NCI-H446 (cell line): ENCODE data around the gene CCDC152.
"Not testable (repeated sequence)": the region's sequence is repeated elsewhere in the genome, so short reads cannot be mapped to it uniquely, and the experiment has no call there.

Experiments
- DNase-seq, 2 experiments: peaks; one replicate each; lab custom pipeline; 2025; lab: John Stamatoyannopoulos, UW

The CCDC152 gene, protein sequence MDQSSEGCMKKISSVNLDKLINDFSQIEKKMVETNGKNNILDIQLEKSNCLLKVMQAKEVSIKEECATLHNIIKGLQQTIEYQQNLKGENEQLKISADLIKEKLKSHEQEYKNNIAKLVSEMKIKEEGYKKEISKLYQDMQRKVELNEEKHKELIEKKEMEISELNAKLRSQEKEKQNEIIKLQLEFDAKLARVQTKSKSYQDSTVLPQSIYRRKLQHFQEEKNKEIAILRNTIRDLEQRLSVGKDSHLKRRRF

DNA sequence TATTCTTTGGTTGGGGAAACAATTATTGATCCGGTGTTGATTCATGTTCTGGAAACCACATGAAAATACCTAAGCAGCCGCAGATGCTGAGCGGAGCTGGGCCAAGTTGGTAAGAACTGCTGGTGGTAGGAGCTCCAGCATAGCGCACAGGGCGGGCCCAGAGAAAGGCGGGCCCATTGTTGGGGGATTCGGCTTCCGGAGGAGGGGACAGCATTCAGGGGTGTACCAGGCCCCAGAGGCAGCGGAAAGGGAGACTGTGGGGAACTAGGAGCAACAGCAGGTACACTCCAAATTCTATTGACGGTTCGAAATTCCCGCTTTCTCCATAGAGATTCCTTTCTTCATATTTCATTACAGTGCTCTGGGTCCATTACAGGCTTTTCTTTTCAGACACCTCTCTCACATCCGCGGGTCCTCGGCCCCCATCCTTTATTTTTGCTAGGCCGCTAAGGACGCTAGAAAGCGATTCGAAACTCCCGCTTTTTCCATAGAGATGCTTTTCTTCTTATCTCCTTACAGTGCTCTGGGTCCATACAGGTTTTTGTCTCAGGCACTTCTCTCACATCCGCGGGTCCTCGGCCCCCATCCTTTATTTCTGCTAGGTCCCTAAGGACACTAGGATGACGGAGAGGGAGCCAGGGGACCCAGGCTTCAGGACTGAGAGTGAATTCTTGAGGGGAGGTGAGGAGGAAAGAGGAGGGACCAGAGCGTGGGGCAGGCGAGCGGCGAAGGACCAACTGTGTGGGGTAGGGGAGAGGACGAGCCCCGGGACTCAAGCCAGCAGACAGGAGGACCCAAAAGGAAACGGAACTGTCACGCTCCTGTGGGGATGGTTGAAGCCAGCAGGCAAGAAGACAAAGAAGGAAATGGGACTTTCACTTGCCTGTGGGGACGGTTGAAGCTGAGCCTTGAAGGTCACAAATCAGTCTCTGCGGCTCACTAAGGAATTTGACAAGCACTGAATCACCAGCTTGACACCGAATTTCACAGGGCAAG lies at the start of gene CCDC152:
CCDC152 (plus strand) TSS at position 213 of the 996 bp plus-strand sequence. CDS start 2,304 bp downstream, outside the sequence.
- DNase-seq, result peak; percentile 50 to 84

DNA sequence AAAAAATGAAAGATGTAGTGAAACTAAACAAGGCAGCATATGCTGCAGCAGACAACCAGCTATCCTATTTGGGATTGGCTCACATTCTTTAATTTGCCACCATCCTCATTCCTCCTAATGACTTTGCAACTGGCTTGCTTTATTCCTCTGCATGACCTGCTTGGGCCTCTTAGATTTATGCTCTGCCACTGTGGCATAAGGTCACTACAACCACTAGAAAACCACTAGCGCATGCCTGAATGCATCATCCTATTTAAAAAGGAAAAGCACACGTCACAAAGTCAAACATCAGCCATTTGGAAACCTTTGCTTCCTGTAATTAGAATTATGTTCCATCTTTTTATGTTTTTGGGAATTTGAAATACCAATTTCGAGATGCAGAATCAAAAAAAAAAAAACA lies 40.8 kb upstream of the CCDC152 start:
- DNase-seq, result no peak

DNA sequence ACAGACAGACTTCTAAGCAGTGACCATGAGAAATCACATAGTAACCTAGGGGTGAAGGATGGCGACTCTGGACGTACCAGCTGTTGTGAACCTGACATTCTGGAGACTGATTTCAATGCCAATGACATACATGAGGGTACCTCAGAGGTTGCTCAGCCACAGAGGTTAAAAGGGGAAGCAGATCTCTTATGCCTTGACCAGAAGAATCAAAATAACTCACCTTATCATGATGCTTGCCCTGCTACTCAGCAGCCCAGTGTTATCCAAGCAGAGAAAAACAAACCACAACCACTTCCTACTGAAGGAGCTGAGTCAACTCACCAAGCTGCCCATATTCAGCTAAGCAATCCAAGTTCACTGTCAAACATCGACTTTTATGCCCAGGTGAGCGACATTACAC lies 38.0 kb upstream of the CCDC152 start:
- DNase-seq, result no peak

DNA sequence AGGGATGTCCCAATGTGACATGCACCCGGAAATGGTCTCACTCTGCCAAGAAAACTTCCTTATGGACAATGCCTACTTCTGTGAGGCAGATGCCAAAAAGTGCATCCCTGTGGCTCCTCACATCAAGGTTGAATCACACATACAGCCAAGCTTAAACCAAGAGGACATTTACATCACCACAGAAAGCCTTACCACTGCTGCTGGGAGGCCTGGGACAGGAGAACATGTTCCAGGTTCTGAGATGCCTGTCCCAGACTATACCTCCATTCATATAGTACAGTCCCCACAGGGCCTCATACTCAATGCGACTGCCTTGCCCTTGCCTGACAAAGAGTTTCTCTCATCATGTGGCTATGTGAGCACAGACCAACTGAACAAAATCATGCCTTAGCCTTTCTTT lies 37.6 kb upstream of the CCDC152 start:
- DNase-seq, result no peak

DNA sequence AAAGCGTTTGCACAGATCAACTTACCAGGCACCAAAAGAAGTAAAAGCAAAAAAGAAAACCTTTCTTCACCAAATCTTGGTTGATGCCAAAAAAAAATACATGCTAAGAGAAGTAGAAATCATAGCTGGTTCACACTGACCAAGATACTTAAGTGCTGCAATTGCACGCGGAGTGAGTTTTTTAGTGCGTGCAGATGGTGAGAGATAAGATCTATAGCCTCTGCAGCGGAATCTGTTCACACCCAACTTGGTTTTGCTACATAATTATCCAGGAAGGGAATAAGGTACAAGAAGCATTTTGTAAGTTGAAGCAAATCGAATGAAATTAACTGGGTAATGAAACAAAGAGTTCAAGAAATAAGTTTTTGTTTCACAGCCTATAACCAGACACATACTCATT lies 36.4 kb upstream of the CCDC152 start:
- DNase-seq, result no peak

DNA sequence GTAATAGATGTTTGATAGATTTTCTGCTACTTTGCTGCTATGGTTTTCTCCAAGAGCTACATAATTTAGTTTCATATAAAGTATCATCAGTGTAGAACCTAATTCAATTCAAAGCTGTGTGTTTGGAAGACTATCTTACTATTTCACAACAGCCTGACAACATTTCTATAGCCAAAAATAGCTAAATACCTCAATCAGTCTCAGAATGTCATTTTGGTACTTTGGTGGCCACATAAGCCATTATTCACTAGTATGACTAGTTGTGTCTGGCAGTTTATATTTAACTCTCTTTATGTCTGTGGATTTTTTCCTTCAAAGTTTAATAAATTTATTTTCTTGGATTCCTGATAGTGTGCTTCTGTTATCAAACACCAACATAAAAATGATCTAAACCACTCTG lies 35.1 kb upstream of the CCDC152 start:
- DNase-seq, result no peak

DNA sequence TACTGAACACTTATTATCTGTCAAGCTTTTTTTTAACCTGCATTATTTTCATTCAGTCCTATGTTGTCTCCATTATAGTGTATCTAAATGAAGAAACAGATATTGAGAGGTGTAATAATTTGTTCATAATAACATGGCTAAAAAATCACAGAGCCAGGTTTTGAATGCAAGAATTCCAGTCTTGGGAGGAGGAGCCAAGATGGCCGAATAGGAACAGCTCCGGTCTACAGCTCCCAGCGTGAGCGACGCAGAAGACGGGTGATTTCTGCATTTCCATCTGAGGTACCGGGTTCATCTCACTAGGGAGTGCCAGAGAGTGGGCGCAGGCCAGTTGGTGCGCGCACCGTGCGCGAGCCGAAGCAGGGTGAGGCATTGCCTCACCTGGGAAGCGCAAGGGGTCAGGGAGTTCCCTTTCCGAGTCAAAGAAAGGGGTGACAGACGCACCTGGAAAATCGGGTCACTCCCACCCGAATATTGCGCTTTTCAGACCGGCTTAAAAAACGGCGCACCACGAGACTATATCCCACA lies 22.0 kb upstream of the CCDC152 start:
- DNase-seq, result not testable (repeated sequence)

DNA sequence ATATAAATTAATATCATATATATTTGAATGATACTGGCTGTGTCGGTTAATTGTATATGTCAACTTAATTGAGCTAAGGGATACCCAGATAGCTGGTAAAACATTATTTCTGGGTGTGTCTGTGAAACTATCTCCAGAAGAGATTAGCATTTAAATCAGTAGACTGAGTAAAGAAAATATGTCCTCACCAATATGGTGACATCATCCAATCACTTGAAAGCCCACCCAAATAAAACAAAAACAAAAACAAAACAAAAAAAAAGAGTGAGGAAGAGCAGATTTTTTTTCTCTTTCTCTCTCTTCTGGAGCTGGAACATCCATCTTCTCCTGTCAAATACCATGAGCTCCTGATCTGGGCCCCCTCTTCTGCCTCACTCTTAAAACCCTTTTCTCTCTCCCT lies 15.7 kb upstream of the CCDC152 start:
- no peak for DNase-seq

DNA sequence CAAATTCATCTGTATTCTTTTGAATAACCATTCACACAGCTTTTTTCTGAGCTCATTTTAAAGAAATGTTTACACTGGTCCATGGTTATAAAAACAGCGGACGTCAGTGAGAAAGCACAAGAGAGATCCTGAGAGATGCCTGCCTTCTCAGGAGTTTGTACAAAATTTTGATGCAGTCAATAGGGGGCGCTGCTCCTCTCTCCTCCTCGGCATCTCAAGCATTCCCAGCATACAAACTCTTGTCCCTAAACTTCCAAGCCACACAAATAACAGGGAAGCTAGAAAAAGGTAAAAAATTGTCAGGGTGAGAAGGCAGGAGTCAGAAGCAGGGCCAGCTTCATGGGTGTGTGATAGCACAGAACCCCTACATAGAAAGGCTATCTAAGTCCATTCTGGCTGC lies 11.2 kb upstream of the CCDC152 start:
- no peak for DNase-seq

DNA sequence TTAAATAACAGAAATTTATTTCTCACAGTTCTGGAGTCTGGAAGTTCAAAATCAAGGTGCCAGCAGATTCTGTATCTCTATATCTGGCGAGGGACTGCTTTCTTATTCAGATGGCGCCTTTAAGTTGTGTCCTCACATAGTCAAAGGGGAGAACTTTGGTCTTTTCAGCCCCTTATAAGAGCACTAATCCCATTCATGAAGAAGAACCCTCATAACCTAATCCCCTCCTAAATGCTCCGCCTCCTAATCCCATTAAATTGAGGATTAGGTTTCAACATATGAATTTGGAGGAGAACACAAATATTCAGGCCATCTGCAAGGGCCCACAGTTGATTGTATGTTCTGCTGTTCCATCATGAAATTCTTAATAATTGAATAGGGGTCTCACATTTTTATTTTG lies 10.8 kb upstream of the CCDC152 start:
- DNase-seq, result no peak

DNA sequence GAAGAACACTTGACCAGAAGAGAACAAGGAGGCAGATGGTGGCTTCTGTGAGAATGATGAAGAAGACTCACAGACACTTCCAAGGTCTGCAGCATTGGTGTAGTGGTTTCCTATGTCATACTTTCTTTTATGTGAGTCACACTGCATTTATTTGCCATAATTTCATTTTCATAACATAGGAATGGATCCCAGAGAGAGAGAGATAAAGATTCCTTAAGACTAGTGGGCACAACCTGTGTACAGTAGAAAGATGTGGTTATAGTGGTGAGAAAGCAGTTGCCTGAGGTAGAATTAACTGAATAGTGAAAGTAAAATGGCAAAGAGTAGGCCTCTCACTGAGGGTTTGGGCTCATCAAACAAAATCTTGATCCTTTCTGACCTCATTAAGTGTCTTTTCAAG lies 7.6 kb upstream of the CCDC152 start:
- DNase-seq, result no peak

DNA sequence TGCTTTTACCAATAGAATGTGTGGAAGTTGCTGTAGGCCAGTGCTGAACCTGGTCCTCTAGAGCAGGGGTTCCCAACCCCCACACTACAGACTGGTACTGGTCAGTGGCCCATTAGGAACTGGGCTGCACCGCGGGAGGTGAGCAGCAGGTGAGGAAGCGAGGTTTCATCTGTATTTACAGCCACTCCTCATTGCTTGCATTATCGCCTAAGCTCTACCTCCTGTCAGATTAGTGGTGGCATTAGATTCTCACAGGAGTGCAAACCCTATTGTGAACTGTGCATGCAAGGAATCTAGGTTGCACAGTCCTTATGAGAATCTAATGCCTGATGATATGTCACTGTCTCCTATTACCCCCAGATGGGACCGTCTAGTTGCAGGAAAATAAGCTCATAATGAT lies 6.1 kb upstream of the CCDC152 start:
- no peak for DNase-seq

DNA sequence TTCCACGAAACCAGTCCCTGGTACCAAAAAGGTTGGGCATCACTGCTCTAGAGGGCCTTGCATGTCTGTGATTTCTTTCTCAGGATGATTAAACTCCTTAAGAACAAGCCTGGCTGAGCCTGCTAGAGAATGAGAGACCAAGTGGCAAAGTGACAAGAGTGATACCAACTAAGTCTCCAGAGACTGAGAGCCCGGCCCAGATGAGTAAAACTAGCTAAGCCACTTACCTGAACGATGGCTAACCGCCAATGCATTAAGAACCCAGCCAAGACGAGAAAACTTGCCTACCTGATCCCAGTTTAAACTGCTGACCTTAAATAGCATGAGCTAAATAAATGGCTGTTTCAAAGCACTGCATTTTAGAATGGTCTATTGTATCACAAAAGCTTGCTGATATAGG lies 5.6 kb upstream of the CCDC152 start:
- no peak for DNase-seq

DNA sequence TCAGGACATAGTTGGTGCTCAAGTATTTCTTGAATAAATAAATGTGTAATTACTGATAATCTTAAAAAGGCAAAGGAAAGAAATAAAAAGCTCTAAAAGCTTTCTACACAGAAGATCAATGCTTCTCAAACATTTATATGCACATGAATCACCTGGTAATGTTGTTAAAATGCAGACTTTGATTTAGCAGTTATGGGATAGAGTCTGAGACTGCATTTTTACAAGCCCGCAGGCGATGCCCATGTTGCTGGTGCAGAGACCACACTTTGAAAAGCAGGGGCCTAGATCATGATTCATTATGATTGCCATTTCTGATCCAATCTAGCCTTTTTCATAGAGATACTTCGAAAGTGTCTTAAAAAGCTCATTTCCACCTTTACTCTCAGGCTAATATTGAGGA lies 3.5 kb upstream of the CCDC152 start:
- no peak for DNase-seq

DNA sequence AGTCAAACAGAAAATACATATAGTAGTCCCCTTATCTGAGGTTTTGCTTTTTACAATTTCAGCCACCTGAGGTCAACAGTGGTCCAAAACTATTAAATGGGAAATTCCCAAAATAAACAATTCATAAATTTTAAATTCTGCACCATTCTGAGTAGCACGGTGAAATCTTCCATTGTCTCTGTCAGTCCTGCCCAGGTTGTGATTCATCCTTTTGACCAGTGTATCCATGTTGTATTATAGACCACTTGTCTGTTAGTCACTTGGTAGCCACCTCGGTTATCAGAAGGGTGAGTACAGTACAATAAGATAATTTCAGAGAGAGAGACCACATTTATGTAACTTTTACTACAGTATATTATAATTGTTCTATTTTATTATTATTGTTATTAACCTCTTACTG lies 2.8 kb downstream of the CCDC152 start:
- DNase-seq, result no peak

DNA sequence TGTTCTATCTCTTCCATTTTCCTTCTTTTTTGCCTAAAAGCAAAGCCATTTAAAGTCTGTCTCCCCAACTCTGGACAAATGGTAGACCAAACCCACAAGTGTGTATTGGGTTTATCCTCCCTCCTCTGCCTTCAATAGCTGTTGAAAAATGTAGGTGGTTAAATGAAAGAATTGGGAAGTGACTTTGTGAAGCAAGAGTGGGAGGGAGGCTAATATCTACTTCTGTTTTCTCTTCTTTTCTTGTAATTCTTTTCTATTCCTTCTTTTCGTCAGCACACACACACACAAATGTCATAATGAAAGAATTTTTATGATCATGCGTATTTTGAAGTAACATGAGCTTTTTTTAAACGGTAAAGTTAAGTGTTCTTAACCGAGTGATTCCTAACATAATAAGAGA lies 3.8 kb downstream of the CCDC152 start:
- DNase-seq, result no peak

DNA sequence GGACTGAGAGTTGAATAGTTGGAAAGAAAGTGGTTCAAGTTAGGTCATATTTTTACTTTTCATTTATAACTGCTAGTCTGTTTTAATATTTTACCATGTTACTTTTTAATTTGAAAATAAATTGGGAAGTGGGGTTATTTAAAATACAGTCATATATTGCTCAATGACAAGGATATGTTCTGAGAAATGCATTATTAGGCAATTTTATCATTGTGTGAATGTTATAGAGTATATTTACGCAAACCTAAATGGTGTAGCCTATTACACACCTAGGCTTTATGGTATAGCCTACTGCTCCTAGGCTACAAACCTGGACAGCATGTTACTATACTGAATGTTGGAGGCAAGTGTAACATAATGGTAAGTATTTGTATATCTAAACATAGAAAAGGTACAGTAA lies 5.2 kb downstream of the CCDC152 start:
- DNase-seq, result no peak

DNA sequence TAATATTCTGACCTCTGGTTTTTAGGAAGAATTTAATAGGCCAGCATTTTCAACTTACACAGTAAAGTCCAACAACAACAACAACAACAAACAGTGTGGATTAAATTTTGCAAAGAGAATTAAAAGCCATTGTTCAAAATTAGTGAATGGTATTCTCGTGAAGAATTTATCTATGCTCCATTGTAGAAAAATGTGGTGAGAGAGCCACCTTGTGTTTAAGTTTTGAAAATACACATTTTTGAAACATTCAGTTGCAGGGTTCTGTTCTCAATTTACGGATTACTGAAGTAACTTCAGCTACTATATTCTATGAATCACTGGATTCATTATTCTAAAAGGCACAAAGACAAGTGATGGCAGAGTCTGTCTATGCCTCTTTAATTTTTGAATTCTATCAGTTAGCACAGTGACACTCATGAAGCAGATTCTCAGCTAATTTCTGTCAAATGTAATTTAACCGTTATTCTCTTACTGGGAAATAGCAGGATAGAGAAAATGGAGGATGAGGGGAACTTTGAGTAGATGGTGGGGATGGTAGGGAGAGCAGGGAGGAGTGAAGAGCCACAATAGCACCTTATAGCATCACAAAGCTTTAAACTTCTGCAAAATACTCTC lies 11.0 kb downstream of the CCDC152 start:
- peak; percentile 7 to 40 for DNase-seq

DNA sequence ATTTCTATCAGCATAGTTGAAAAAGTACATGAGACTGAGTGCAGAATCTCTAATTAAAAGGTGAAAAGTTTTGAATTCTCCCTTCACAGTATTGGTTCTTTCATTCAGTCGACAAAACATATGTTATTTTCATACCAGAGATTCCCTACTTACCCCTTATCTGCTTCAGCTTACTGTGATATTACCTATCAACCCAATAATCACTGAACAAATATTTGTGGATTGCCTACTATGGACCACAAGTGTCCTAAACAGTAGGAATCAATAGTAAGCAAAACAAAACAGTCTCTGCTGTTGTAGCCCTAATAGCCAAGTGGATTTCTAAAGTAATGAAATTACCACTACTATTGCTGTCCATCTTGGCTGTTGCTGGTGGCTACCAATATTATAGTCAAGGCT lies 11.5 kb downstream of the CCDC152 start:
- no peak for DNase-seq

DNA sequence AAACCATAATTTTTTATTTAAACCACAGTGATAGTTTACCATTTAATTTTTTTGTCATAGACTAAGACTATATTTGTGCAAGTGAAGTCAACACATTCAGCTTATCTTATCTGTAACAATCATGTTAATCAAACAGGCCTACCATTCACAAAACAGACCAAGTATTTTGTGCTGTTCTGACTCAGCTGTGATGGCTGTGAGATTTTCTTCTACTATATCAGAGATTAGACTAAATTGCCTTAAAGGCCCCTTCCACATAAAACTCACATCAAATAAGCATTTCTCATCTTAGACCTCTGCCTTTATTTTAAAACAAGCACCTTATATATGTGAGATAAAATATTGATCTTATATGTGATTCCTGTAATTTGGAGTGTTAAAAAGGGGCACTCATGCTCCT lies 13.4 kb downstream of the CCDC152 start:
- DNase-seq, result no peak

DNA sequence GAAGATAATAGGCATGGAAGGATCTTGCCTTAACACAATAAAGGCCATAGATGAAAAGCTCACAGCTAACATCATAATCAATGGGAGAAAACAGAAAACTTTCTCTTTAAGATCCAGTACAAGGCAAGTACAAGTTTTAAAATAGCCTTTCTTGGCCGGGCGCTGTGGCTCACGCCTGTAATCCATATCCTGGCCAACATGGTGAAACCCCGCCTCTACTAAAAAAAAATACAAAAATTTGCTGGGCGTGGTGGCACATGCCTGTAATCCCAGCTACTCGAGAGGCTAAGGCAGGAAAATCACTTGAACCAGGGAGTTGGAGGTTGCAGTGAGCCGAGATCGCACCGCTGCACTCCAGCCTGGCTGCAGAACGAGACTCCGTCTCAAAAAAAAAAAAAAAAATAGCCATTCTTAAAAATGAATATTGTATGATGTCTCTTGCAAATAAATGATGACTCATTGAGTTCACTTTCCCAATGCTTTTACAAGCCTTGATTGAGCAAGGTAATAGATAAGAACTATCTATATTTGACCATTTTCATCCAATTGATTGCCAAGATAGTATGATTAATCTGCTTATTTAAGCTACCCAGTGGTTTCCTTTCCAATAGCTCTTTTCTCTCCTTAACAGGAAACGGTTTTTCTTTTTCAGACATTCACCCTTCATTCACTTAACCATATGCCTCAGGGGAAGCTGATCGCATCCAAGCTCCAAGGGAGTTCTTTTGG lies 15.8 kb downstream of the CCDC152 start:
- DNase-seq, result no peak

DNA sequence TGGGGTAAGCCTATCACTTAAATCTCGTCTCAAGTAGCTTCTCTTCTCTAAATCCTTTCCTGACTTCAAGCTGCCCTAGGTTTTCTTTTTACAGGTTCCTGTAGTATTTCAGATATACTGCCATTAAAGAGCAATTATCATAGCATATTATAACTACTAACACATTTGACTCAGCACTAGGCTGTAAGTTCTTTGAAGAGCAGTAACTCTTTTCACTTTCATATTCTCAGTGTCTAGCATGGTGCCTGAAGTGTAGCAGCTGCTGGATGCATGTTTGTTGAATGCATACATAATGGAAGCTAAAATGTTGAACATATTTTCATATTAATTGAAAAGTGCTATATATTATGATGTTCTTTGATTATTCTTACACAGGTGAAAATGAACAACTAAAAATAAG lies 22.5 kb downstream of the CCDC152 start:
- no peak for DNase-seq
